Vagina (tissue), 2 donors: ENCODE measurements around the gene FGFRL1. TPM values are rescaled to one million over a fixed set of nuclear protein-coding genes. Genes with fewer than 3 reads are reported as not detected.

ENCODE experiments used
- DNase-seq, 2 donors: peaks; one replicate each; pipeline ENCODE4 v3.0.0-alpha.2; 2017; ENCODE audit errors: extremely low spot score in 2 of 2
- H3K27ac ChIP-seq: fragments of 200-600 bp; sonication (generic); one replicate; pipeline ENCODE4 v1.5.1; 2019
- H3K27me3 ChIP-seq: fragments of 200-600 bp; sonication (generic); one replicate; pipeline ENCODE4 v1.5.1; 2019
- H3K36me3 ChIP-seq, 2 donors: fragments of 200-600 bp; sonication (generic); one replicate each; pipeline ENCODE4 v1.5.1; 2017 to 2019
- H3K4me1 ChIP-seq: fragments of 200-600 bp; sonication (generic); one replicate; pipeline ENCODE4 v1.5.1; 2019
- H3K4me3 ChIP-seq, 2 donors: fragments of 200-600 bp; sonication (generic); 1 replicate in 1 of 2; 2 replicates in 1 of 2; pipeline ENCODE4 v1.5.1; 2016 to 2019
- H3K9me3 ChIP-seq: fragments of 200-600 bp; sonication (generic); one replicate; pipeline ENCODE4 v1.5.1; 2019
- POLR2A ChIP-seq, 2 donors: fragments of 450-650 bp; IDR thresholded peaks; one replicate each; pipeline ENCODE4 v1.6.1; 2017; ENCODE audit warnings: antibody characterized with exemption in 2 of 2, mild to moderate bottlenecking in 2 of 2, moderate library complexity in 2 of 2
- POLR2AphosphoS5 ChIP-seq, 2 donors: sonication (generic); formaldehyde crosslinking; IDR thresholded peaks; one replicate each; pipeline ENCODE4 v1.9.0; 2017; ENCODE audit warnings: antibody characterized with exemption in 2 of 2, mild to moderate bottlenecking in 2 of 2, low read depth in 1 of 2; ENCODE audit not compliant: insufficient read depth in 1 of 2
- intact Hi-C: fragments of 100-400 bp; cut with DNase I; formaldehyde crosslinking; loops from one replicate; pipeline ENCODE4 v1.15.1; 2023
- total RNA-seq: library from RNA; depleted of rRNA; stranded (reverse); fragments of >200 nt; gene quantifications from one replicate; pipeline ENCODE4 v1.2.3, GENCODE V29; 2016
- TF ChIP-seq, protein P1 (sequence below), 3 experiments: fragments of 450-650 bp in 2 of 3; fragments of 200-600 bp in 1 of 3; sonication (generic) in 1 of 3; IDR thresholded peaks; one replicate each; pipeline ENCODE4 v1.5.1; 2017 to 2019; ENCODE audit warnings: antibody characterized with exemption in 3 of 3, mild to moderate bottlenecking in 2 of 3, moderate library complexity in 2 of 3

Gene FGFRL1
- total RNA-seq, 1 donor from 2014 or later: 20.9 TPM

DNA sequence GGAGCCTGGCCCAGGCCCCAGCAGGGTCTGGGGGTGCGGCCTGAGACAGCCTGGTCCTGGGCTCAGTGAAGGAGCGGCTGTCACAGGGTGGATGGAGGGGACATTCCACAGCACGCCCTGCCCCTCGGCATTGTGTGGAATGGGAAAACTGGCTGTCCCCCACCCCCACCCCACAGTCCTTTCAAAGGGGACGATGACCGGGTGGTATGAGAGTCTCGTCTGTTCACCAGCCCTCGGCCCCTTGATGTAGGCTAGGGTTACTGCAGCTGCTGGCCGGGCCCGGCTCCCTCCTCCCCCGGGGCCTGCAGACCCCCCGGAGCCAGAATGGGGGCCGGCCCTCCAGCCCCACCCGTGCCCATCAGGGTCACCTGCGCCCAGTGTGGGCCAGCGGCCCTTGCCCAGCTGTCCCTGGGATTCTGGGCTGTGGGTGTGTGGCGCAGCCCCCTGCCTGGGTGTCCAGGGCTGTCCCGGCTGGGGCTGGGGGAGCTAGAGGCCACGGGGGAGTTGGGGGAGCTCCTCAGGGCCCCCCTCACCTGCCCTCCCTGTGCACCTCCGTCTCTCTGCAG, 11.7 kb downstream of the FGFRL1 start:
- no peak overlapping the region for H3K4me3 ChIP-seq

GRCh38 chr4:1023895-1024740, 12.7 kb downstream of the FGFRL1 start:
- Histone ChIP-seq H3K4me1 (no peaks in the 10 kb centered on the region), H3K36me3 (peaks cover 0 to 8% of the 10 kb centered on the region in 2 donors), H3K27me3 (no peaks in the 10 kb centered on the region), H3K9me3 (no peaks in the 10 kb centered on the region), H3K27ac (no peak overlapping the region), H3K4me3 (no peak overlapping the region)
- no peak for DNase-seq
- intact Hi-C loops: no loop called here
- TF ChIP-seq, protein P1, sequence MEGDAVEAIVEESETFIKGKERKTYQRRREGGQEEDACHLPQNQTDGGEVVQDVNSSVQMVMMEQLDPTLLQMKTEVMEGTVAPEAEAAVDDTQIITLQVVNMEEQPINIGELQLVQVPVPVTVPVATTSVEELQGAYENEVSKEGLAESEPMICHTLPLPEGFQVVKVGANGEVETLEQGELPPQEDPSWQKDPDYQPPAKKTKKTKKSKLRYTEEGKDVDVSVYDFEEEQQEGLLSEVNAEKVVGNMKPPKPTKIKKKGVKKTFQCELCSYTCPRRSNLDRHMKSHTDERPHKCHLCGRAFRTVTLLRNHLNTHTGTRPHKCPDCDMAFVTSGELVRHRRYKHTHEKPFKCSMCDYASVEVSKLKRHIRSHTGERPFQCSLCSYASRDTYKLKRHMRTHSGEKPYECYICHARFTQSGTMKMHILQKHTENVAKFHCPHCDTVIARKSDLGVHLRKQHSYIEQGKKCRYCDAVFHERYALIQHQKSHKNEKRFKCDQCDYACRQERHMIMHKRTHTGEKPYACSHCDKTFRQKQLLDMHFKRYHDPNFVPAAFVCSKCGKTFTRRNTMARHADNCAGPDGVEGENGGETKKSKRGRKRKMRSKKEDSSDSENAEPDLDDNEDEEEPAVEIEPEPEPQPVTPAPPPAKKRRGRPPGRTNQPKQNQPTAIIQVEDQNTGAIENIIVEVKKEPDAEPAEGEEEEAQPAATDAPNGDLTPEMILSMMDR (IDR thresholded peaks at IDR 0.05): no peak
- TF ChIP-seq POLR2A (IDR thresholded peaks at IDR 0.05) (no peak), POLR2AphosphoS5 (IDR thresholded peaks at IDR 0.05; ENCODE audit: insufficient read depth in 1 of 2, low read depth in 1 of 2) (no peak)

More for the DNA sequence above, 11.7 kb downstream of the FGFRL1 start:
- DNase-seq: no peak
- TF ChIP-seq POLR2A (IDR thresholded peaks at IDR 0.05): no peak
- TF ChIP-seq POLR2AphosphoS5 (IDR thresholded peaks at IDR 0.05; ENCODE audit: insufficient read depth in 1 of 2, low read depth in 1 of 2): no peak
- TF ChIP-seq, protein P1 (IDR thresholded peaks at IDR 0.05): no peak
- intact Hi-C loops: no loop called here
- H3K27me3 ChIP-seq: no peaks in the 10 kb centered on the region
- no peaks in the 10 kb centered on the region for H3K9me3 ChIP-seq
- no peaks in the 10 kb centered on the region for H3K4me1 ChIP-seq
- no peak overlapping the region for H3K27ac ChIP-seq
- H3K36me3 ChIP-seq: peaks cover 0 to 8% of the 10 kb centered on the region in 2 donors

- TF ChIP-seq, protein P1 (IDR thresholded peaks at IDR 0.05): no peak
- TF ChIP-seq POLR2A (IDR thresholded peaks at IDR 0.05): no peak
- no peak for TF ChIP-seq POLR2AphosphoS5 (IDR thresholded peaks at IDR 0.05; ENCODE audit: insufficient read depth in 1 of 2, low read depth in 1 of 2)
- Histone ChIP-seq H3K36me3 (peaks cover 0 to 8% of the 10 kb centered on the region in 2 donors), H3K9me3 (no peaks in the 10 kb centered on the region), H3K27ac (no peak overlapping the region), H3K4me3 (no peak overlapping the region), H3K4me1 (no peaks in the 10 kb centered on the region), H3K27me3 (no peaks in the 10 kb centered on the region)
- intact Hi-C loops: no loop called here
- no peak for DNase-seq
These were observed 13.6 kb downstream of the FGFRL1 start for GRCh38 chr4:1024882-1025545.

- no peaks in the 10 kb centered on the region for H3K4me1 ChIP-seq
- TF ChIP-seq POLR2A (IDR thresholded peaks at IDR 0.05): no peak
- TF ChIP-seq, protein P1 (IDR thresholded peaks at IDR 0.05): no peak
- TF ChIP-seq POLR2AphosphoS5 (IDR thresholded peaks at IDR 0.05; ENCODE audit: insufficient read depth in 1 of 2, low read depth in 1 of 2): no peak
- H3K9me3 ChIP-seq: no peaks in the 10 kb centered on the region
- intact Hi-C loops: no loop called here
- no peaks in the 10 kb centered on the region for H3K27me3 ChIP-seq
- peaks cover 0 to 8% of the 10 kb centered on the region in 2 donors for H3K36me3 ChIP-seq
- no peak overlapping the region for H3K27ac ChIP-seq
- no peak for DNase-seq
- H3K4me3 ChIP-seq: no peak overlapping the region
These were observed 14.7 kb downstream of the FGFRL1 start for GRCh38 chr4:1026115-1026514.
